Activated T-cell treated with anti-CD3 and anti-CD28 coated beads, Interleukin-2, amount 50 U/mL, for 72 hours (primary cell): ENCODE data around the gene YTHDF1. TPM values are rescaled to one million over a fixed set of nuclear protein-coding genes. Genes with fewer than 3 reads are reported as not detected.
"Not testable (repeated sequence)": the region's sequence is repeated elsewhere in the genome, so short reads cannot be mapped to it uniquely, and the experiment has no call there.

Experiments
- ATAC-seq, 2 donors: fragments of 150-1000 bp; cut with Tn5 transposase; replicated peaks in 1 of 2; 2 replicates each; pipeline ENCODE4 v1.10.0; 2021; ENCODE audit warnings: moderate library complexity in 2 of 2, mild to moderate bottlenecking in 1 of 2
- DNase-seq, 2 donors: peaks; one replicate each; pipeline ENCODE4 v3.0.0; 2021 to 2022; ENCODE audit warnings: mixed read lengths in 1 of 2
- H3K27ac Mint-ChIP-seq: one replicate; pipeline ENCODE4 v1.8.0; 2022; ENCODE audit warnings: mild to moderate bottlenecking, moderate library complexity, mixed read lengths
- H3K27me3 Mint-ChIP-seq: one replicate; pipeline ENCODE4 v1.8.0; 2022; ENCODE audit warnings: low read depth, mixed read lengths
- H3K36me3 Mint-ChIP-seq, 2 donors: one replicate each; pipeline ENCODE4 v1.8.0; 2022; ENCODE audit warnings: mixed read lengths in 2 of 2, mild to moderate bottlenecking in 1 of 2; ENCODE audit not compliant: insufficient read depth in 2 of 2
- H3K4me1 Mint-ChIP-seq: one replicate; pipeline ENCODE4 v1.8.0; 2022; ENCODE audit warnings: low read depth, mixed read lengths
- H3K4me3 Mint-ChIP-seq, 2 donors: one replicate each; pipeline ENCODE4 v1.8.0; 2022; ENCODE audit warnings: mild to moderate bottlenecking in 2 of 2, mixed read lengths in 2 of 2, moderate library complexity in 2 of 2
- H3K9me3 Mint-ChIP-seq, 2 donors: one replicate each; pipeline ENCODE4 v1.8.0; 2022; ENCODE audit warnings: mixed read lengths in 2 of 2
- total RNA-seq, 2 donors: library from RNA; stranded (reverse); gene quantifications; one replicate each; pipeline ENCODE4 v1.2.3, GENCODE V29; 2022

Gene YTHDF1
- total RNA-seq, 2 donors from 2014 or later, result 39.1 to 43.2 TPM

- ATAC-seq (no peak), DNase-seq (no peak)
- H3K4me1 Mint-ChIP-seq, result peaks cover 6% of the 10 kb centered on the region
- peaks cover 58% of the 10 kb centered on the region for H3K27me3 Mint-ChIP-seq
- no peaks in the 10 kb centered on the region for H3K9me3 Mint-ChIP-seq
- no peak overlapping the region for H3K27ac Mint-ChIP-seq
- H3K4me3 Mint-ChIP-seq, result peak overlapping the region; percentile 38 to 54
- H3K36me3 Mint-ChIP-seq, result no peaks in the 10 kb centered on the region
Measured at GRCh38 chr20:63254606-63255384, 38.9 kb upstream of the YTHDF1 start.

GRCh38 chr20:63254232-63254605 lies 38.3 kb upstream of the YTHDF1 start, which contains the start of gene NKAIN4:
TSS of gene NKAIN4 (minus strand) at chr20:63254463. CDS start at chr20:63254450, 13 bp downstream.
- Mint-ChIP-seq H3K27ac (no peak within 1 kb of the TSS), H3K36me3 (no peaks in the 10 kb centered on the region), H3K27me3 (peaks cover 63% of the 10 kb centered on the region), H3K4me3 (peak within 1 kb of the TSS; percentile 38 to 54), H3K9me3 (no peaks in the 10 kb centered on the region), H3K4me1 (peaks cover 6% of the 10 kb centered on the region)
- ATAC-seq, result no peak
- no peak for DNase-seq

GRCh38 chr20:63253438-63254231 lies 37.7 kb upstream of the YTHDF1 start:
- ATAC-seq (no peak), DNase-seq (no peak)
- Mint-ChIP-seq H3K4me3 (peak overlapping the region in 1 of 2 donors; percentile 40), H3K4me1 (peaks cover 6% of the 10 kb centered on the region), H3K27me3 (peaks cover 66% of the 10 kb centered on the region), H3K9me3 (no peaks in the 10 kb centered on the region), H3K36me3 (no peaks in the 10 kb centered on the region), H3K27ac (no peak overlapping the region)

- Mint-ChIP-seq H3K4me3 (peak overlapping the region in 1 of 2 donors; percentile 40), H3K27ac (no peak overlapping the region), H3K4me1 (peaks cover 6% of the 10 kb centered on the region), H3K36me3 (no peaks in the 10 kb centered on the region), H3K27me3 (peaks cover 70% of the 10 kb centered on the region), H3K9me3 (no peaks in the 10 kb centered on the region)
- no peak for DNase-seq
- no peak for ATAC-seq
Measured at GRCh38 chr20:63253065-63253437, 37.1 kb upstream of the YTHDF1 start.

- Mint-ChIP-seq H3K9me3 (no peaks in the 10 kb centered on the region), H3K4me1 (peaks cover 6% of the 10 kb centered on the region), H3K4me3 (no peak overlapping the region), H3K36me3 (no peaks in the 10 kb centered on the region), H3K27ac (no peak overlapping the region), H3K27me3 (peaks cover 64% of the 10 kb centered on the region)
- ATAC-seq (no peak), DNase-seq (no peak)
Measured at GRCh38 chr20:63252284-63252711, 36.4 kb upstream of the YTHDF1 start.

- H3K27me3 Mint-ChIP-seq, result peaks cover 54% of the 10 kb centered on the region
- not testable (repeated sequence) for ATAC-seq
Measured at GRCh38 chr20:63251350-63251749, 35.4 kb upstream of the YTHDF1 start.

GRCh38 chr20:63249891-63250290 lies 34.0 kb upstream of the YTHDF1 start:
- H3K4me1 Mint-ChIP-seq, result peaks cover 6% of the 10 kb centered on the region
- peaks cover 46% of the 10 kb centered on the region for H3K27me3 Mint-ChIP-seq
- no peak overlapping the region for H3K4me3 Mint-ChIP-seq
- H3K36me3 Mint-ChIP-seq, result no peaks in the 10 kb centered on the region
- H3K9me3 Mint-ChIP-seq, result no peaks in the 10 kb centered on the region
- DNase-seq (no peak), ATAC-seq (no peak)
- H3K27ac Mint-ChIP-seq, result no peak overlapping the region

More at GRCh38 chr20:63251350-63251749, 35.4 kb upstream of the YTHDF1 start:
- DNase-seq, H3K27ac Mint-ChIP-seq, H3K9me3 Mint-ChIP-seq, H3K36me3 Mint-ChIP-seq, H3K4me1 Mint-ChIP-seq, H3K4me3 Mint-ChIP-seq: not testable (repeated sequence)

- H3K9me3 Mint-ChIP-seq, result no peaks in the 10 kb centered on the region
Measured at GRCh38 chr20:63248835-63249591, 33.1 kb upstream of the YTHDF1 start.

GRCh38 chr20:63247671-63248228 lies 31.8 kb upstream of the YTHDF1 start:
- no peak overlapping the region for H3K4me3 Mint-ChIP-seq
- peaks cover 36% of the 10 kb centered on the region for H3K27me3 Mint-ChIP-seq
- H3K9me3 Mint-ChIP-seq, result no peaks in the 10 kb centered on the region
- H3K36me3 Mint-ChIP-seq, result no peaks in the 10 kb centered on the region
- DNase-seq (no peak), ATAC-seq (no peak)
- H3K4me1 Mint-ChIP-seq, result peaks cover under 1% of the 10 kb centered on the region
- H3K27ac Mint-ChIP-seq, result no peak overlapping the region

More at GRCh38 chr20:63248835-63249591, 33.1 kb upstream of the YTHDF1 start:
- Mint-ChIP-seq H3K36me3 (no peaks in the 10 kb centered on the region), H3K4me3 (no peak overlapping the region), H3K27me3 (peaks cover 42% of the 10 kb centered on the region), H3K4me1 (peaks cover 6% of the 10 kb centered on the region), H3K27ac (no peak overlapping the region)
- no peak for DNase-seq
- ATAC-seq, result no peak

- H3K4me3 Mint-ChIP-seq, result no peak overlapping the region
- no peak for DNase-seq
- no peaks in the 10 kb centered on the region for H3K4me1 Mint-ChIP-seq
- no peaks in the 10 kb centered on the region for H3K36me3 Mint-ChIP-seq
- H3K9me3 Mint-ChIP-seq, result no peaks in the 10 kb centered on the region
- no peak for ATAC-seq
- no peak overlapping the region for H3K27ac Mint-ChIP-seq
- peaks cover 31% of the 10 kb centered on the region for H3K27me3 Mint-ChIP-seq
Measured at GRCh38 chr20:63246490-63247288, 30.8 kb upstream of the YTHDF1 start.

GRCh38 chr20:63244468-63244867 lies 28.5 kb upstream of the YTHDF1 start:
- Mint-ChIP-seq H3K27me3 (peaks cover 17% of the 10 kb centered on the region), H3K4me3 (no peak overlapping the region), H3K36me3 (no peaks in the 10 kb centered on the region), H3K9me3 (no peaks in the 10 kb centered on the region), H3K27ac (no peak overlapping the region), H3K4me1 (no peaks in the 10 kb centered on the region)
- DNase-seq (no peak), ATAC-seq (no peak)

GRCh38 chr20:63243604-63244247 lies 27.8 kb upstream of the YTHDF1 start:
- H3K27ac Mint-ChIP-seq, result no peak overlapping the region
- H3K9me3 Mint-ChIP-seq, result no peaks in the 10 kb centered on the region
- no peak for ATAC-seq
- no peaks in the 10 kb centered on the region for H3K4me1 Mint-ChIP-seq
- no peaks in the 10 kb centered on the region for H3K36me3 Mint-ChIP-seq
- H3K4me3 Mint-ChIP-seq, result no peak overlapping the region
- H3K27me3 Mint-ChIP-seq, result peaks cover 11% of the 10 kb centered on the region
- DNase-seq, result no peak
